Measurements from ENCODE around the gene NPY4R2.
"Not testable (repeated sequence)": the region's sequence is repeated elsewhere in the genome, so short reads cannot be mapped to it uniquely, and the experiment has no call there.

NPY4R2 gene

GRCh38 chr10:47933462-47933861 lies 15.0 kb downstream of the NPY4R2 start:
- not testable (repeated sequence) for DNase-seq

- not testable (repeated sequence) for DNase-seq
These were observed 18.3 kb downstream of the NPY4R2 start for GRCh38 chr10:47936772-47937228.

DNA sequence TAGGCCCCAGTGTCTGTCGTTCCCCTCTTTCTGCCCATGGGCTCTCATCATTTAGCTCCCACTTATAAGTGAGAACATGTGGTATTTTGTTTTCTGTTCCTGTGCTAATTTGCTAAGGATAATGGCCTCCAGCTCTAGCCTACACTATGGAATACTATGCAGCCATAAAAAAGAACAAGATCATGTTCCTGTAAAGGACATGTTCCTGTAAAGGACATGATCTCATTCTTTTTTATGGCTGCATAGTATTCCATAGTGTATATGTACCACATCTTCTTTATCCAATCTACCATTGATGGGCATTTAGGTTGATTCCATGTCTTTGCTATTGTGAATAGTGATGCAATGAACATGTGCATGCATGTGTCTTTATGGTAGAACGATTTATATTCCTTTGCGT lies 19.2 kb downstream of the NPY4R2 start:
- not testable (repeated sequence) for DNase-seq

GRCh38 chr10:47940821-47941220 lies 22.4 kb downstream of the NPY4R2 start:
- DNase-seq: not testable (repeated sequence)

- not testable (repeated sequence) for DNase-seq
These were observed 22.9 kb downstream of the NPY4R2 start for GRCh38 chr10:47941379-47941778.

DNA sequence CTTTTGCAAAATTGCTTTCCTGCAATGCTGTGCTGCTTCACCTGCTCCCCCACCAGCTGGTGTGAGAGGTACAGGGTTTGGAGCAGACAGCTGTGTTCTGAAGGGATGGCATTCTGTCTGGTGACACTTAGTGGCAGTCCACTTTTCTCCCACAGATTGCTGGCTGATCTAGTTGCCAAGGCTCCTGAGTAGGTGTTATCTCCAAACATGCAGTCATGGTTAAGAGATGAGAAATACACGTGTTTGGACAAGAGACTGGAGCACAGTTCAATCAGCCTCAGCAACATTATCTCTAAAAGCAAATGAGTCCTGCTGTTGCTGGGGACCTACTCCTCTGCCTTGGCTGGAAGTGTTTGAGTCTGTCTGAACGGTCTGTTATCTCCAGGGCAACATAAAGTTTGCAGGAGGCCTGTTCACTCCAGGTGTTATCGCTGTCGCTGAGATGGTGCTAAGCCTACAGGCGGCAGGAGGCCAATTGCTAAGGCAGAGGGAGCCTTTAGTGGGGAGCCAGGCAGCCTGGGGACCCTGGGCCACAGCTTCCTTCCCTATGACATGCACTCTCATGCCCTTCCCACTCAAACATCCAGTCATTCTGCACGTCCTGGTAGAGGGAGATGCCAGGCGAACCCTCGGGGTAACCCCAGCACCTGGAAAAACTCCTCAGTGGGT lies 24.0 kb downstream of the NPY4R2 start:
- DNase-seq: not testable (repeated sequence)

GRCh38 chr10:47943328-47943727 lies 24.9 kb downstream of the NPY4R2 start:
- not testable (repeated sequence) for DNase-seq

DNA sequence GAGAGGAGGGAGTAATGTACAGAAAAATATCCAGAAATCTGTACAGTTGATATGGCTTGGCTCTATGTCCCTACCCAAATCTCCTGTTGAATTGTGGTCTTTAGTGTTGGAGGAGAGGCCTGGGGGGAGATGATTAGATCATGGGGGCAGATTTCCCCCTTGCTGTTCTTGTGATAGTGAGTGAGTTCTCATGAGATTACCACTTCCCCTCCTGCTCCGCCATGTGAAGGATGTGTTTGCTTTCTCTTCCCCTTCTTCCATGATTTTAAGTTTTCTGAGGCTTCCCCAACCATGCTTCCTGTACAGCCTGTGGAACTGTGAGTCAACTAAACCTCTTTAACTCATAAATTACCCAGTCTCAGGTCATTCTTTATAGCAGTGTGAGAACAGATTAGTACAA lies 29.0 kb downstream of the NPY4R2 start:
- not testable (repeated sequence) for DNase-seq

GRCh38 chr10:47957158-47957557 lies 38.7 kb downstream of the NPY4R2 start:
- not testable (repeated sequence) for DNase-seq

GRCh38 chr10:47959677-47960076 lies 41.2 kb downstream of the NPY4R2 start:
- DNase-seq: not testable (repeated sequence)

GRCh38 chr10:47960699-47961098 lies 42.2 kb downstream of the NPY4R2 start:
- not testable (repeated sequence) for DNase-seq

- DNase-seq: not testable (repeated sequence)
These were observed 44.3 kb downstream of the NPY4R2 start for GRCh38 chr10:47962785-47963184.

DNA sequence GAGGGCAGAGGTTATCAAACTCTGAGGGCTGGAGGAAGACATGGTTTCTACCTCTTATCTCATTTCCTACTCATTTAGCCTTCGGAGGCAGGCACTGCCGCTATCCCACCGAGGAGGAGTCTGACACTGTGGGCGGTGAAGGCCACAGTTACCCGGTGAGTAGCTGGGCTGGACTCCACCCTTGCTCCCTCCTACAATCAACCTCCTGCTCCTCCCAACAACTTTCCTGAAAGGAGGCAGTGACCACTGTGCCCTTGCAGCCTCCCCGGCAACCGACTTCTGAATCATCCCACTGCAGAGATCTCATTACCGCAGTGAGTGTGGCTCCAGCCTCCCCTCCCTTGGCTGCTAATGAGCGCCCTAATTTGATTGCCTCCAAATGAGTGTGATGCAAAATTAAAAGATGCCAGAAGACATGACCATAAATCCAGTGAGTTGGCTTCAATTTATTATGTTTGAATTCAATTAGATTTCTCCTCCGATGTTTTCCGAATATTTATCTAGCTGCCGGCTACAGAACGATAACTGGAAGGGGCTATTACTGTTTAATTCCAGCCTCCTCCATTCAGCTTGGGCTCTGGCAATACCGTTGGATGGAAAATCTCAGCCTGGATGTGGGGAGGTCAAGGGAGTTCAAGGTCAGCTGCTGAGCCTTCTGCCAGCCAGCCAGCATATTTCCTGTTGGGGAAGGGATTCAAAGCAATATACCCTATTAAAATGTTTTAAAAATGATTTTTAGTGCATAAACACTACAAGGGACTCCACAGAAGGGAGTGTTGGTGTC lies 46.0 kb downstream of the NPY4R2 start:
- DNase-seq: not testable (repeated sequence)

GRCh38 chr10:47968988-47969387 lies 50.5 kb downstream of the NPY4R2 start:
- DNase-seq: not testable (repeated sequence)

- not testable (repeated sequence) for DNase-seq
These were observed 51.6 kb downstream of the NPY4R2 start for GRCh38 chr10:47970047-47970446.

DNA sequence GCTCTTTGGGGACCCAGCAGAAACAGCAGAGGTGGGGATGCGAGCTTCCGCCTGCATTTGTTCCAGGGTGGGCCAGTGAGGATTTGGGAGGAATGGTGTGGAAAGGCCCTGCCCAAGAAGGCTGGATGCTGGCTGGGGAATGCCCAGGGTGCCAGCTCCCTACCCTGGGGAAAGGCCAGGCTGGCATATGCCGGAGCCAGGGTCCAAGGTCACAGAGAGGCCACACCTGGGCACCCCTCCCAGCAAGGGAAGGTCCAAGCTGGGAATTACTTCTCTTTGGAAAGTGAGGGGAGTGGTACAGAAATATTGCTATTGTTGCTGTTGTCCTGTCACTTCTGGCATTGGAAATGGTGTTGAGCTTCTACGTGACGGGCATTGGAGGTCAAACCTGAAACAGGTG lies 53.1 kb downstream of the NPY4R2 start:
- not testable (repeated sequence) for DNase-seq

GRCh38 chr10:47972077-47972476 lies 53.6 kb downstream of the NPY4R2 start:
- DNase-seq: not testable (repeated sequence)

Measured in NCI-H2029 treated with DMSO at 0.1 percent for 48 hours (cell line).